PC-9 (cell line): Measurements from ENCODE around the gene OTOP2.

Source experiments
- EZH2 ChIP-seq: fragments of 200-600 bp; sonication (generic); IDR thresholded peaks from 2 replicates; pipeline ENCODE4 v1.8.0; 2017; ENCODE audit warnings: antibody characterized with exemption, low read depth
- TF ChIP-seq, protein P1 (sequence below): fragments of 200-600 bp; sonication (generic); conservative IDR thresholded peaks from 2 replicates; pipeline ENCODE4 v1.6.1; 2017; ENCODE audit warnings: mixed run types, antibody characterized with exemption, mild to moderate bottlenecking, moderate library complexity

DNA sequence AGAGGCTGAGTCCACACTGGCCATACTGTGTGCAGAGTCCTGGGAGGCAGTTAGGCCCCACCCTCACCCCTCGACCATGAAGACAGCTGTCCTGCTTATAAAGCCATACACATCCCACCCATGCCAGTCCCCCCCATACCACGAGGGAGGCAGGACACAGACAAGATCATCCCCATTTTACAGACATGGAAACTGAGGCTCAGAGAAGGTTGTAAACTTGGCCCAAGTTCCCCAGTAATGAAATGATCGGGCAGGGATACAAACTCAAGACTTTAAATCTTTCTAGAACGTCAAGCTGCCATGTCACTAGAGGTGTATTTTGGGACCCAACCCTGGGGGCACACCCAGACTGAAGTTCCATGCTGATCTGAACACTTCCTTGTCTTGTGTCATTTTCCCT, 32.0 kb downstream of the OTOP2 start:
- TF ChIP-seq, protein P1, sequence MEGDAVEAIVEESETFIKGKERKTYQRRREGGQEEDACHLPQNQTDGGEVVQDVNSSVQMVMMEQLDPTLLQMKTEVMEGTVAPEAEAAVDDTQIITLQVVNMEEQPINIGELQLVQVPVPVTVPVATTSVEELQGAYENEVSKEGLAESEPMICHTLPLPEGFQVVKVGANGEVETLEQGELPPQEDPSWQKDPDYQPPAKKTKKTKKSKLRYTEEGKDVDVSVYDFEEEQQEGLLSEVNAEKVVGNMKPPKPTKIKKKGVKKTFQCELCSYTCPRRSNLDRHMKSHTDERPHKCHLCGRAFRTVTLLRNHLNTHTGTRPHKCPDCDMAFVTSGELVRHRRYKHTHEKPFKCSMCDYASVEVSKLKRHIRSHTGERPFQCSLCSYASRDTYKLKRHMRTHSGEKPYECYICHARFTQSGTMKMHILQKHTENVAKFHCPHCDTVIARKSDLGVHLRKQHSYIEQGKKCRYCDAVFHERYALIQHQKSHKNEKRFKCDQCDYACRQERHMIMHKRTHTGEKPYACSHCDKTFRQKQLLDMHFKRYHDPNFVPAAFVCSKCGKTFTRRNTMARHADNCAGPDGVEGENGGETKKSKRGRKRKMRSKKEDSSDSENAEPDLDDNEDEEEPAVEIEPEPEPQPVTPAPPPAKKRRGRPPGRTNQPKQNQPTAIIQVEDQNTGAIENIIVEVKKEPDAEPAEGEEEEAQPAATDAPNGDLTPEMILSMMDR, result no peak
- TF ChIP-seq EZH2, result no peak
